ACHN (cell line): Measurements from ENCODE around the gene SEC61A1.
A peak's percentile ranks its signal among the peaks of the same experiment; 100 is the strongest.

Experiments
- DNase-seq: peaks from one replicate; pipeline ENCODE4 v3.0.0-alpha.2; 2015
- in situ Hi-C: cut with HindIII; loops from 2 replicates; pipeline ENCODE4 v1.10.0; 2017; ENCODE audit warnings: low sequenced_read_pairs, low pct_ligation_motif_present, low pct_unique_long_range_greater_than_20kb

The SEC61A1 gene

DNA sequence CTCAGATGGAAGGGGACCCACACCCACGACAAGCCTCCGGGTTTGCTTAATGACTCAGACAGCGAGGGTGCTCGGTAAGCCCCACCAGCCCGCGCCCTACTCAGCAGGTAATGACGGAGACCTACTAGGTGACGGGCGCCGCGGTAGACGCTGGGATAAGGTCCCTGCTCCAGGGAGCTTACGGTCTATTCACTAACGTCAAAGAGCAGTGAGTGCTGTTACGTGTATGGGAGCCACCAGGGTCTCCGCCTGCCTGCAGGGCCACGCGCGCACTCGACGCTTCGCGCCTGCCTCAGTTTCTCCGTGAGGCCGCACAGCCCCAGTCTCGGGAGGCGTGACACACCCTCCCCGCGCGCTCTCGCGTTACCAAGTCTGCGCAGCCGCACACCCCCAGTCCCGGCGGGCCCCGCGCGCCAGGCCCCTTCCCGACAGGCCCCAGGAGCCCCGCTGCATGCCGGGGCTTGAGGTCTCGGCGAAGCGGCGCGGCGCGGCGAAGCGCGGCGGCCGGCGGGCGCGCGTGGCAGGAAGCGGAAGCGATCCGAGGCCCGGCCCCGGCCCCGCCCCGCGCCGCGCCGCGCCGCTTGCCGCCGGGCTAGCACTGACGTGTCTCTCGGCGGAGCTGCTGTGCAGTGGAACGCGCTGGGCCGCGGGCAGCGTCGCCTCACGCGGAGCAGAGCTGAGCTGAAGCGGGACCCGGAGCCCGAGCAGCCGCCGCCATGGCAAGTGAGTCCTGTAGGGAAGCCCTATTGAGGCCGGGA is at the start of gene SEC61A1:
TSS of gene SEC61A1 (plus strand) at position 601 of the 758 bp plus-strand sequence. CDS start at position 717, 116 bp downstream.
- in situ Hi-C loops = no loop called here
- DNase-seq = peak; percentile 93

DNA sequence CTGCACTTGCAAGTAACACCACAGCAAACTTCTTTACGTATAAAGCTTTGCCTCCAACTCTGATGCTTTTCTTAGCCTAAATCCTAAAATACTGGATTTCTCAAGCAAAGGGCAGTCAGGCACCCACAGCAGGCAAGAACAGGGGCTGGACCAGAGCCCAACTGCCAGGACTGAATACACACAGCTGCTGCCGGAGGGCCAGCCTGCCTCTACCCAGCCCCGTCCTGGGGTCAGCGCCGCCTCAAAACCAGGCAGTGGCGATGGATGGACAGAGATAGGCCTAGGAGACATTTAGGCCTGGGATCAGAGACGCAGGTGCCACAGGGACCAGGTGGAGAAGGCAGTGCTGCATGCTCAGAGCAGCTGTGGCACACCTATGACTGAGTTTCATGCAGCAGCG is 47.6 kb upstream of the SEC61A1 start:
- in situ Hi-C loops = no loop called here
- no peak for DNase-seq

DNA sequence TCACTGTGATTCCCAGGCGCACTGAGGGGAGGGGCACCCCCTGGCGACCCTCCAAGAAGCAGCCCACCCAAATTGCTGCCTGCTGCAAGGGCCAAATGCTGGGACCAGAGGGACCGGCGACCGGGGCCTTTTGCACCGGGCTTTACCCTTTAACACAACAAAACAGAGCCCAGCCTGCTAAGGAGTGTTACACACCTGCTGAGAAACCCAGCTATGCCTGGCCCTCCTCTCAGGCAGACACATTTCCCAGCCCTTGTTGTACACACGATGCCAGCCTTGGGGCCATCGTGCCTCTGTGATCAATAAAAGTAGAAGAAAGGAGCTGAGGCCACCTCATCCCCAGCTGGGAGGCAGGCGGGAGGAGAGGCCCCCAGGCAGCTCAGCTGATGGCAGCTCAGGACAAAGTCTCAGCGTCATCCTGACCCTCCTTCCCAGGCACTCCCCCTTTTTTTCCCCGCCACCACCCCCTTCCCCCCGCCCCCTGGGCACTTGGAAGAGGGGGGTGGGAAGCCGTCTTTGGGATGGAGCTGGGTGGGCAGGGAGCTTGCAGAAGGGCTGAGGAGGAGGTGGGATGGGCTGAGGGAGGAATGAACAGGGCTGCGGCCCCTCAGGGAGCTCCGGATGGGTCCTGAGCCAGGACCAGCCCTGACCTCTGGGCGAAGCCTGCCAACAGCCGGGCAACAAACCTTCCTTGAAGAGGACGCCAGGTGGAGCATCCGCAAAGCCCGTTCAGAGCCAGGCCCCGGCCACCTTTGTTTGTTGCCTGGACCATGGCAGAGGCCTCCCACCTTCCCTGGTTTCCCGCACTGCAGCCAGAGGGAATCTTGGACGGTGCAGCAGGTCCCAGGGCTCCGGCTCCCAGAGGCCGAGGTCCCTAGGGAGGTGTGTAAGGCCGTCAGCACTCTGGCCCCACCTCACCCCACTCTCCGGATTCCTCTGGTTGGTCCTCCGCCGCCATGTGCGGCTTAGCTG is 45.9 kb upstream of the SEC61A1 start:
- in situ Hi-C loops = no loop called here
- no peak for DNase-seq

DNA sequence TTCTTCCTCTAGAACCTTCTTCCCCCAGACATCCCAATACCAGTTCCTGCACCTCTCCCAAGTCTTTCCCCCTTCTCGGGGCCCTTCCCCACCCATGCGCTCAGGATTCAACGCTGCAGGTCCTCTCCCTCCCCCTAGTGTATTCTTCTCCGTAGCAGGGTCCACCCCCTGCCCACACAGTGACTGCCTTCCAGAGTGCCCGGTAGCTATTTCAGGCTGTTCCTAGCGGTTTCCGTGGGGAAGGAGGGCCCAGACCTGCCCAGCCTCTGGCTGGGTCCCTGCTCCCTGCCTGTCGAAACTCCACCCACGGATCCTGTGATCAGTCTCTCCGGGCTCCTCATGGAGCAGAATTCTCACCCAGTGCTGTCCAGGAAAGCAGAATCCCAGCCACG is 45.2 kb upstream of the SEC61A1 start:
- in situ Hi-C loops = no loop called here
- no peak for DNase-seq

DNA sequence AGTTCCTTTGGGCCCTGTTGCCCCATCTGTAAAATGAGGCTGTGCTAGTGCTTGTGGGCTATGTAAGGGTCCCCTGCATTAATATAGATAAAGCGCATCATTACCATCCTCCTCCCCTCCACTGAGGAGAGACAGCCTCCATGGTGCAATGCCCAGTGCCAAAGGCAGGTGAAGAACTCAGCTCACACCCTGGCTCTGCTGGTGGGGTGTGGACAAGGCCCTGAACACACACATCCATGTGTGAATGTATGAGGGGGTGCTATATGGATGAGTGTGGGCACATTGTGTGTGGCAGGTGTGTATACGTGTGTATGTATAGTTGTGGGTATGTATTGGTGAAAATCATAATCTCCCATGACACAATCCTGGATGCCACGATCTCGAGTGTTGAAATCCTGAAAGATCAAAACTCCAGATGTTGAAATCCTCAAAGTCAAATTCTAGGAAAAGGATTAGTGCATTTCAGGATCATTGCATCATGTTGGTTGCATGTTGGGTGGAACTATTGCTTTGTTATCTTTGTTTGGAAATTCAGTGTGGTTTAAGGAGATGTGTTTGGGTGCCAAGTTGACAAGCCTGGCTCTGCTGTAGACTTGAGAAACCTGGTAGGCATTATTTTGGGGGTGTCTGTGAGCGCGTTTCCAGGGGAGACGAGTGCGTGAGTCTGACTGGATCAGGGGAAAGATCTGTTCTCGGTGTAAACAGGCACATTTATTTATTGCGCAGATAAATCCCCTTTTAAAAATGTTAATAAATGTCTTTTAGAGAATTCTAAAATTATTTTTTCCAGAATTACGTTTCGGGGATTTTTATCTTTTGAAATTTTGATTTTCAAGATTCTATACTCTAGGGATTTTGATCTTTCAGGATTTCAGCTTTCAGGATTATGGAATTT is 42.0 kb upstream of the SEC61A1 start:
- DNase-seq = no peak
- in situ Hi-C loops = no loop called here

DNA sequence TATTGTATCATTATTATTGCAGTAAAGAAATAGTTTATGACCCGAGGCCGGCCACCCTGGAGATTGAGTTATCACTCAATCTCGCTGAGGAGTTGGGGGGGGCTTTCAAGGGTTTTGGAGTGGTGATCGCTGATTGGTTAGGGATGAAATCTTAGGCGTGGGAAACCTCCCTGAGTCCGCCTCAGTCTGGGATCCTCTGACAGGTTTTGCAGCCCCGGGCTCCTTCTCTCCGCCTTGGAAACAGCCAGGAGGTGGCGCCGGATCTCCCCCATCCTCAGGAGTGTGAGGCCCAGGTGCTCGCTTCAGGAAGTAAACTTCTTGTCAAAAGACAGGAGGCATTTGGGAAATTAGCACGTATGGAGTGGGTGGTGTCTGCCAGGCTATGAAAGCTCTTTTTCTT is 41.1 kb upstream of the SEC61A1 start:
- peak; percentile 14 for DNase-seq
- in situ Hi-C loops = no loop called here

DNA sequence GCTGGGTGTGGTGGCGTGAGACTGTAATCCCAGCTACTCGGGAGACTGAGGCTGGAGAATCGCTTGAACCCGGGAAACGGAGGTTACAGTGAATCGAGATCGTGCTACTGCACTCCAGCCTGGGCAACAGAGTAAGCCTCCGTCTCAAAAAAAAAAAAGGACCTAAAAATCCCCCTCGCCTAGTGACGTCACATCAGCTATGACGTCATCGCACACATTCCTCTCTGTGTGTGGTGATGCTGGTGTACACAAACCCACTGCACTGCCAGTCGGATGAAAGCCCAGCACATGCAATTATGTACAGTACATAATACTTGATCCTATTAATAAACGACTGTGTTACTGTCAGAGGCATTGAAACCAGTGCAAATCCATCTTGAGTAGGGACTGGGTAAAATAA is 40.2 kb upstream of the SEC61A1 start:
- in situ Hi-C loops = no loop called here
- no peak for DNase-seq

DNA sequence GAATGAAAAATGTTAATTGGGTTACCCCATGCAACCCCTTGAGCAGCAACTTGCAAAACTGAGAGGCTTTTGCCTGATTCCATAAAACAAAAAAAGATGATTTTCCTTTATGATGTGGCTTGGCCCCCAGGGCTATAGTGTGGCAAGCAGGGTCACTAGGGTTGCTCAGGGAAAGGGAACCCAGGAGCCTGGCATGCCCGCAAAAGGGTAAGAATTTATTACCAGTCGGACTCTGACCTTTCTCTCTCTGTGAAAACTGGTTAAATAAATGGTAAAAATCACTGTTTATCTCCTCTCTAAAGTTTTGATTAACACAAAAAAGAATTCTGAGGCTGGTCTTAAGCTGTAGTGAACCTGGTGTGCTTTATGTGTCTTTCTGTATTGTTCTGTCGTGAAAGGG is 37.7 kb upstream of the SEC61A1 start:
- in situ Hi-C loops = no loop called here
- no peak for DNase-seq

DNA sequence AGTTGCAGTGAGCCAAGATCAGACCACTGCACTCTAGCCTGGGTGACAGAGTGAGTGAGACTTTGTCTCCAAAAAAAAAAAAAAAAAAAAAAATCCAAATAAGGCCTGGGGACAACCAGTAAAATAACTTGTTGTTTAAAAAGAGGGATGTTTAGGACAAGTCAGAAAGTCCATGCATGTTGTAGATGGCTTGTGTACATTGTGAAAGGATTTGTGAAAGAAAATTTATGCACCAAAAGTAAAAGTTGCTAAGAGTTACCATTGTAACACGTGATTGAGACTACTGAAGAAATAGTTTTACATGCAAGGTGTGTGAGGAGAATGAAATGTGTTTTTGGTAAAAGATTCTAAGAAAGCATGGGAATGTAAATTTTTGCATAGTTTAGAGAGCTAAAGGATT is 35.7 kb upstream of the SEC61A1 start:
- in situ Hi-C loops = no loop called here
- DNase-seq = no peak

DNA sequence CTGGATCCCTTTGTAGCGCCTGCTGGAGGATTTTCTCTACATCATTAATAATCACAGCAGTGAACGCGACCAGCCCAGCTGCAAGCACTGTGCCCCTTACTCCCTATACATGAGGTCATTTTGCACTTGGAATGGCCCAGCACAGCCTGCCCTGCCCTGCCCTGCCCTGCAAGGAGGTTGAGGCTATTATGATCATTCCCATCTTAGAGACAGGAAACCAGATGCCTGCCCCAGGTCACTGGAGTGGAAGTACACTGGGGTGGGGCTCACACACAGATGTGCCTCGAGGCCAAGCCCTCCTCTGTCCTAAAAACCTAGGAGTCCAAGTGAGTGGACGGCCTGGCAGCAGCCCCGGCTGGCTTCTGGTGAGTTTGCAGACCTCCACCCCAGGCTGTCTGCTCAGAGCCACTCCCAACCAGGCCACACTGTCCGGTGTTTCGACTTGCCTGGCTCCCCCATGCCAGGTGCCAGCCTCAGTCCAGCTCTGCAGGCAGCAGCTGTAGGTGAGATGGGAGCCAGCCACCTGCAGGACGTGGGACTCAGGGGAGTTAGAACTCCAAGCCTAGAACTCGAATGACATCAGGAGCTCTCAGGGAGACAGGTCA is 30.4 kb upstream of the SEC61A1 start:
- in situ Hi-C loops = no loop called here
- no peak for DNase-seq

DNA sequence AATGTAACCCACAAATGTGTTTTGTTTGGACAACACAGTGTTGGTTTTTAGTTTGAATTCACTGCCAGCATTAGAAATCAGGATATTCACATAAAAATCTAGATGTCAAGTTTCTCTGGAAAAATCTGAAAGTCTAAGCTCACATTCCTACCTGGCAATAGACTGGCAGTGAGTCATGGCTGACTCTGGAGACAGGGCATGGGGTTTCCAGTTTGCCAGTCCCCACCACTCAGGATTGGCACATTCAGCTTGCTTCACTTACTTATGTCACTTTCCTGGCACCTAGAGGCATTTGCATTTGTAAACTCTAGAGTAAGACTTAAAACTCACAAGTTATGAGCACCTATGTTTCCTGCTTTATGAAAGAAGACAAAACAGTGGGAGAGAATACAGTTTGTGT is 19.1 kb upstream of the SEC61A1 start:
- no peak for DNase-seq
- in situ Hi-C loops = no loop called here

DNA sequence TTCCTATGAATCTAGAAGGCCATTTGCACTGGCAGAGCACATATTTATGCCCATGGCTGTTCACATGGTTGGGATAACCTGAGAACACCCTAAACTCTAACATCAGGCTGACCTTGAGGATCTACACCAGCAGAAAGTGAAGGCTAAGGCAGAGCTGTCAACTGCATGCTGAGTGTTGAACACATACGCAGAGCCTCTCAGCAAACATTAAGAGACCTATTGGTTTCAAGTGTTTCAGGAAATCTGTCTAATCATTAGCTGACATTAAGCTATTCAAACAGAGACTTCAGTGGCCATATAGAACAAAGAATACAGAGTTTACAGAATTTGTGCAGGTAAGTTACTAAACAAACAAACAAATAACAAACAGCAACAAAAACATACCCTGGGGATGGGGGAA is 16.1 kb upstream of the SEC61A1 start:
- in situ Hi-C loops = no loop called here
- no peak for DNase-seq

DNA sequence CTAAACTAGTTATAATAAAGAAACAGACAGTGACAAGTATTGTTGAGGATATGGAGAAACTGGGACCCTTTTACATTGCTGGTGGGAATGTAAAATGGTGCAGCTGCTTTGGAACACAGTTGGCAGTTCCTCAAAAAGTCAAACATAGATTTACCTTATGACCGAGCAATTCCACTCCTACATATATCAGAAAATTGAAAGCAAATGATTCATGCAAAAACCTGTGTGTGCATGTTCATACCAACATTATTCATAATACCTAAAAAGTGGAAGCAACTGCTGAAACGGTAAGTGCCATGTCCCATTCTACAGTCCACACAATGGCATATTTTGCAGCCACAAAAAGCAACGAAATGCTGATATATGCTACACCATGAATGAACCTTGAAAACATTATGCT is 12.2 kb upstream of the SEC61A1 start:
- DNase-seq = no peak
- in situ Hi-C loops = no loop called here

DNA sequence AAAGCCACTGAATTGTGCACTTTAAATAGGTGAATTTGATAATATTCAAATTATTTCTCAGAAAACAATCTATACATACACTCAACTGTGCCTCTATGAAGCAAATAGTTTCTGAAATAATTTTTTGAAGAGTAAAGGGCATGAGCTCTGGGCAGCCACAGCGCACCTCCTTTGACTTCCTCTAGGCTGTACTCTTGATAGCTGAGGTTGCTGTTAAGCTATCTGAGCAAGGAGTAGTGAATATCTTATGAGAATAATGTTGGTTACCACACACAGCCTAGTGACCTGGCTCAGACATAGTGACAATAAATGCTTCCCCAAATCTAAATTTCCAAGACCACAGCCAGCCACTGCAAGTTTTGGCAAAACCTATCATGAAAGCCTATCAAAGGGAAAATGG is 11.6 kb upstream of the SEC61A1 start:
- DNase-seq = no peak
- in situ Hi-C loops = no loop called here

DNA sequence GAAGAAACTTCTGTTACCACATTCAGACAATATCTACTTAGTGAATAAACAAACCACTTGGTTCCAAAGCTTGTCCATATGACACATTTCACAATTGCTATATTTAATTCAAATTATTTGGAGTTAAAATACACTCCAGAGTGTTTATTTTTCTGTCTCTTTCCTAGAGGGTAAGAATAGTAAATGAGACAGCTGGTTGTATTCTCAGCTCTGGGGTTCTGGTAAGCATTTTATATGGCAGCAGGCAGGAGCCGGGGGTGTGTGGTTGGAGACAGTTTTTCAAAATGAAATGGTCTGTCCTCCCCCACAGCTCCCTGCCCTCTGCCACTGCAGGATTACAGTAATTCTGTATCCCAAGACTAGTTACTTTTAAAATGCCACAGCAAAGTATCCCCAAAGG is 10.9 kb upstream of the SEC61A1 start:
- no peak for DNase-seq
- in situ Hi-C loops = no loop called here

DNA sequence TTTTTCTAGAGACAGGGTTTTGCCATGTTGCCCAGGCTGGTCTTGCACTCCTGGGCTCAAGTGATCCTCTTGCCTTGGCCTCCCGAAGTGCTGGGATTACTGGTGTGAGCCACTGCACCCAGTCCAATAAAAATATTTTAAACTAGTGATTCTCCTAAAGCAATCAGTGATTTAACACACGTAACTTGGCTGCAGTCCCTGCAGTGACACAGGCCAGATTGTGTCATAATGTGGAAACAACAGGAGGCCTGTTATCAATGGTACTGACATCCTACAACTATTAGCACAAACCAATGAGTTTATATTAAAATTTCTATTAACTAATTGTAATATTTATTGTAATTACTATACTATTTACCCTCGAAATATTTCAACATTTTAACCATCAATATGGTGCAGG is 1.6 kb upstream of the SEC61A1 start:
- no peak for DNase-seq
- in situ Hi-C loops = no loop called here

DNA sequence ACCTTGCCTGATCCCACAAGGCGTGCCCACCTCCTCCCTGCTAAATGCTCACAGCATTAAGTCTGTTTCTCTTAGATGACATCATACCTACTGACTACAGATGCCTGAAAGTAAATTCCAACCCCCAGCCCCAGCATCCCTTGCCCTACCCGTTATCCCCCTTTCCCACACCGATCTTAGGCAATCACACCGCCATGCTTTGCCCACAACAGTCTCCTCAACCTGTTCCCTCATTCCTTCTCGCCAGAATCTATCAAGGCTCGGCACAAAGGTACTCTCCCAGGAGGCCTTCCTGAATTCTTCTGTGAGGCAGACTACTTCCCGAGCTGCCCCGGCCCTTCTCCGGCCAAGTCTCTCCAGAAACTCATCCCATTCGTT is 789 bp upstream of the SEC61A1 start:
- DNase-seq = peak; percentile 29
- in situ Hi-C loops = no loop called here

DNA sequence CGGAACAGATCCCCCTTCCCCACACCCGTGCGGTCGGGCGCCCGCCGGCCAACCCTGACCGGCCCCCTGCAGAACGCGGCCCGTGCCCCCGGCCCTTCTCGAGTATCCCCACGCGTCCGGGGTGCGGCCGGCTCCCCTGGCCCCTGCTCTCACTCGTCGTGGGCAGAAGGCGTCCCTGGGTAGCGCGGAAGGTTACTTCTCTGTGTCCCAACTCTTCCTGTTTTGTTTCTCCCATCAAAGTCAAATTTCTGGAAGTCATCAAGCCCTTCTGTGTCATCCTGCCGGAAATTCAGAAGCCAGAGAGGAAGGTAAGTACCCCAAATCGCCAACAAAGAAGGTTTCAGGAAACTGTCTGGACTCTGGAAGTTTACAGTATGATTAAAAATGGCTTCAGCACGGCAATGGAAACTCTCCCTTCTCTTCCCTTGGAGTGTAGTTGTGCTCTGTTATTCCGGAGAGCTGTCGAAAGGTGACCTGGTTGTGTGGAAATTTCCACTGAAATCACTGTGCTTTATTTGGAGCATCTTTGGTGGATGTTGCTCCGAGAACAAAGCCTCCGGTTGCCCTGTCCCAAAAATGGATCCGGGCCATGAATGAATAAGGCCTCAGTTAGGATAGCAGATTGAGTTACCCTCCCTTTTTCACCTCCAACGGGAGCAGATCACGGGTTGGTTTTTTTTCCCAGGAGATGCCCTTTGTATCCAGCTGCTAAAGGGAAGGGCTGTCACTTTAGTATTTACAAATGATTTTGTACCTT is 536 bp downstream of the SEC61A1 start:
- peak; percentile 7 for DNase-seq
- in situ Hi-C loops = no loop called here
